ENCODE data around the gene TRPM2.
"Not testable (repeated sequence)": the region's sequence is repeated elsewhere in the genome, so short reads cannot be mapped to it uniquely, and the experiment has no call there.

TRPM2 gene

GRCh38 chr21:44399955-44400790, 46.8 kb downstream of the TRPM2 start:
- DNase-seq: no peak

- DNase-seq: no peak
Measured at GRCh38 chr21:44400791-44401385, 47.5 kb downstream of the TRPM2 start.

GRCh38 chr21:44401386-44402160, 48.2 kb downstream of the TRPM2 start:
- DNase-seq: no peak

- DNase-seq: no peak
Measured at GRCh38 chr21:44402323-44403105, 49.1 kb downstream of the TRPM2 start.

- no peak for DNase-seq
Measured at GRCh38 chr21:44403106-44404020, 49.9 kb downstream of the TRPM2 start.

GRCh38 chr21:44404482-44404881, 51.1 kb downstream of the TRPM2 start:
- DNase-seq: not testable (repeated sequence)

GRCh38 chr21:44405091-44405947, 51.9 kb downstream of the TRPM2 start:
- no peak for DNase-seq

- DNase-seq: no peak
Measured at GRCh38 chr21:44405948-44406872, 52.8 kb downstream of the TRPM2 start.

GRCh38 chr21:44406953-44407352, 53.5 kb downstream of the TRPM2 start:
- DNase-seq: no peak

GRCh38 chr21:44407493-44407892, 54.1 kb downstream of the TRPM2 start:
- DNase-seq: no peak

- no peak for DNase-seq
Measured at GRCh38 chr21:44408226-44408625, 54.8 kb downstream of the TRPM2 start.

GRCh38 chr21:44413566-44414290, 60.3 kb downstream of the TRPM2 start:
- DNase-seq: no peak

- no peak for DNase-seq
Measured at GRCh38 chr21:44414291-44415072, 61.1 kb downstream of the TRPM2 start.

GRCh38 chr21:44415073-44416025, 61.9 kb downstream of the TRPM2 start:
- no peak for DNase-seq

- DNase-seq: no peak
Measured at GRCh38 chr21:44416193-44416592, 62.8 kb downstream of the TRPM2 start.

GRCh38 chr21:44417621-44418107, 64.2 kb downstream of the TRPM2 start:
- DNase-seq: not testable (repeated sequence)

Data from bone marrow (tissue), 2 donors.